Measurements from ENCODE around the gene IFNG-AS1. TPM values are rescaled to one million over a fixed set of nuclear protein-coding genes. Genes with fewer than 3 reads are reported as not detected.

IFNG-AS1 gene
- total RNA-seq: not detected in 2 replicates

GRCh38 chr12:67989184-67989920, at the start of gene IFNG-AS1:
Gene IFNG-AS1 (plus strand): TSS chr12:67989447.

Other genes starting within 250 kb of the IFNG-AS1 start
- not detected in 2 replicates for gene IFNG, start 170.3 kb downstream of the IFNG-AS1 start, total RNA-seq
- not detected in 2 replicates for gene IL26, start 236.4 kb downstream of the IFNG-AS1 start, total RNA-seq